K562 (cell line): ENCODE results near the gene HAUS1. TPM values are rescaled to one million over a fixed set of nuclear protein-coding genes. Genes with fewer than 3 reads are reported as not detected.

ENCODE experiments used
- ARID2 ChIP-seq: fragments of 450-650 bp; IDR thresholded peaks from 2 replicates; pipeline ENCODE4 v1.6.1; 2017; ENCODE audit warnings: antibody characterized with exemption, mild to moderate bottlenecking
- CBX1 ChIP-seq: sonication (generic); IDR thresholded peaks from 2 replicates; pipeline ENCODE4 v1.6.1; 2016; ENCODE audit warnings: antibody characterized with exemption, low read depth, mild to moderate bottlenecking
- DMBX1 ChIP-seq: fragments of 250-450 bp; sonication (Bioruptor Pico); IDR thresholded peaks from 2 replicates; pipeline ENCODE4 v1.8.0; 2022; ENCODE audit warnings: inconsistent platforms, mild to moderate bottlenecking, moderate library complexity, borderline replicate concordance
- EWSR1 ChIP-seq: fragments of 450-650 bp; IDR thresholded peaks from 2 replicates; pipeline ENCODE4 v1.6.1; 2018; ENCODE audit warnings: borderline replicate concordance, mild to moderate bottlenecking, low read depth, moderate library complexity; ENCODE audit not compliant: partially characterized antibody
- FOXP1 ChIP-seq: sonication (generic); formaldehyde crosslinking; IDR thresholded peaks from 2 replicates; pipeline ENCODE4 v1.8.0; 2022; ENCODE audit warnings: mild to moderate bottlenecking, missing genetic modification reagents
- GATA2 ChIP-seq: sonication (generic); formaldehyde crosslinking; IDR thresholded peaks from 2 replicates; pipeline ENCODE4 v1.4.0; 2020; ENCODE audit warnings: mild to moderate bottlenecking, missing genetic modification reagents
- HDAC3 ChIP-seq: fragments of 450-650 bp; IDR thresholded peaks from 2 replicates; pipeline ENCODE4 v1.6.1; 2018; ENCODE audit warnings: borderline replicate concordance, mild to moderate bottlenecking, moderate library complexity; ENCODE audit not compliant: partially characterized antibody
- HDAC6 ChIP-seq: IDR thresholded peaks from 2 replicates; pipeline ENCODE4 v1.6.1; 2012; ENCODE audit warnings: low read depth, mild to moderate bottlenecking, control low read depth, inconsistent platforms, low read length, moderate library complexity
- HDGF ChIP-seq: fragments of 450-650 bp; IDR thresholded peaks from 2 replicates; pipeline ENCODE4 v1.6.1; 2016
- KDM2B ChIP-seq: fragments of 250-450 bp; sonication (Bioruptor Pico); IDR thresholded peaks from 2 replicates; pipeline ENCODE4 v1.8.0; 2021; ENCODE audit warnings: mild to moderate bottlenecking, moderate library complexity
- KLF13 ChIP-seq: fragments of 450-650 bp; IDR thresholded peaks from 2 replicates; pipeline ENCODE4 v1.6.1; 2016; ENCODE audit warnings: missing genetic modification characterization, low read depth, mild to moderate bottlenecking, missing compliant biosample characterization, moderate library complexity, borderline replicate concordance
- MBD2 ChIP-seq: sonication (generic); IDR thresholded peaks from 2 replicates; pipeline ENCODE4 v1.6.1; 2016; ENCODE audit warnings: low read depth, borderline replicate concordance
- MCM2 ChIP-seq: fragments of 450-650 bp; IDR thresholded peaks from 2 replicates; pipeline ENCODE4 v1.6.1; 2017; ENCODE audit warnings: low read depth, mild to moderate bottlenecking
- POLR3A ChIP-seq: IDR thresholded peaks from 2 replicates; pipeline ENCODE4 v1.6.1; 2011; ENCODE audit warnings: borderline replicate concordance, mild to moderate bottlenecking, moderate library complexity; ENCODE audit not compliant: insufficient read length, insufficient read depth; ENCODE audit errors: extremely low read depth
- RBM39 ChIP-seq: fragments of 200-400 bp; formaldehyde crosslinking; optimal IDR thresholded peaks from 2 replicates; pipeline ENCODE3; 2018; ENCODE audit warnings: low read depth, low read length
- RFX5 ChIP-seq: IDR thresholded peaks from 2 replicates; pipeline ENCODE4 v1.6.1; 2011; ENCODE audit warnings: low read depth, mild to moderate bottlenecking, improper control_type of control experiment, low read length
- TCFL5 ChIP-seq: fragments of 250-450 bp; sonication (Bioruptor Pico); conservative IDR thresholded peaks from 2 replicates; pipeline ENCODE4 v1.6.1; 2021; ENCODE audit warnings: mild to moderate bottlenecking, moderate library complexity, matching md5 sums
- TEAD1 ChIP-seq, 2 experiments: fragments of 450-650 bp in 1 of 2; sonication (generic) in 1 of 2; formaldehyde crosslinking; IDR thresholded peaks; 2 replicates each; pipeline versions ENCODE4 v1.4.0 to v1.8.0; 2020 to 2022; ENCODE audit warnings: mild to moderate bottlenecking in 2 of 2, missing genetic modification reagents in 1 of 2
- TFAP4 ChIP-seq: sonication (generic); formaldehyde crosslinking; IDR thresholded peaks from 2 replicates; pipeline ENCODE4 v1.8.0; 2022; ENCODE audit warnings: missing genetic modification reagents, mild to moderate bottlenecking, moderate library complexity, borderline replicate concordance
- ZEB2 ChIP-seq: fragments of 450-650 bp; IDR thresholded peaks from 2 replicates; pipeline ENCODE4 v1.6.1; 2016
- ZFX ChIP-seq: sonication (generic); formaldehyde crosslinking; IDR thresholded peaks from 2 replicates; pipeline ENCODE4 v1.8.0; 2022; ENCODE audit warnings: mild to moderate bottlenecking, missing genetic modification reagents, moderate library complexity
- polyA plus RNA-seq, 8 experiments: library from polyadenylated mRNA; depleted of rRNA in 4 of 8; stranded (reverse) in 5 of 8; unstranded in 3 of 8; fragments of >200 nt; fragmentation: Nextera tagmentation in 2 of 8; fragmentation: Illumina TruSeq in 1 of 8; extraction: Ambion mirVana in 2 of 8; extraction: Trizol in 1 of 8; gene quantifications; 2 replicates each; pipeline versions ENCODE4 v1.2.1 to v1.2.3, GENCODE V29; 2011 to 2014; ENCODE audit warnings: inconsistent platforms in 1 of 8, missing spikeins in 1 of 8
- total RNA-seq, 7 experiments: library from RNA; depleted of rRNA in 6 of 7; stranded (reverse); fragments of >200 nt in 6 of 7; fragmentation: Illumina TruSeq in 2 of 7; extraction: Trizol in 2 of 7; gene quantifications; 2 replicates each; pipeline versions ENCODE4 v1.2.1 to v1.2.3, GENCODE V29; 2011 to 2021; ENCODE audit warnings: low replicate concordance in 1 of 7
- TF ChIP-seq, protein P1 (sequence below), 2 experiments: fragments of 250-450 bp in 1 of 2; fragments of 450-650 bp in 1 of 2; sonication (Bioruptor Pico) in 1 of 2; IDR thresholded peaks; 2 replicates each; pipeline versions ENCODE4 v1.6.1 to v1.8.0; 2016 to 2021; ENCODE audit warnings: mild to moderate bottlenecking in 2 of 2, moderate library complexity in 2 of 2, missing compliant biosample characterization in 1 of 2, missing genetic modification characterization in 1 of 2

Gene HAUS1
- total and polyA plus RNA-seq, 9 of the 15 experiments (the other 6 are each of a cell fraction or from before 2014, with no cell fraction given) = 45.6 to 135 (median 76.3) TPM

GRCh38 chr18:46071653-46072375 lies 32.4 kb upstream of the HAUS1 start, which contains the start of gene PSTPIP2 (continued):
- TF ChIP-seq TFAP4 = peak; percentile 29; the same call in 1 of the 2 replicates
- TF ChIP-seq POLR3A = no peak
- no peak for TF ChIP-seq MCM2
- TF ChIP-seq ARID2 = no peak
- no peak; the same call in 1 of the 2 replicates for TF ChIP-seq CBX1
- TF ChIP-seq KDM2B (CRISPR knock-in tag) = peak; percentile 72; the same call in 1 of the 2 replicates
- TF ChIP-seq DMBX1 (CRISPR knock-in tag) = no peak
- TF ChIP-seq HDGF = no peak
- TF ChIP-seq HDAC3 = no peak
- no peak for TF ChIP-seq EWSR1
- TF ChIP-seq RFX5 = no peak
- TF ChIP-seq KLF13 (tag) = no peak
- no peak for TF ChIP-seq TEAD1 (CRISPR knock-in tag; IDR thresholded peaks at IDR 0.05)
- TF ChIP-seq, protein P1, sequence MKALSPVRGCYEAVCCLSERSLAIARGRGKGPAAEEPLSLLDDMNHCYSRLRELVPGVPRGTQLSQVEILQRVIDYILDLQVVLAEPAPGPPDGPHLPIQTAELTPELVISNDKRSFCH (CRISPR knock-in tag; IDR thresholded peaks at IDR 0.05) = no peak
- TF ChIP-seq, protein P1 (tag; IDR thresholded peaks at IDR 0.05) = no peak
- no peak for TF ChIP-seq MBD2
- peak; percentile 82 for TF ChIP-seq ZFX (CRISPR knock-in tag)
- no peak for TF ChIP-seq TCFL5
- TF ChIP-seq FOXP1 (CRISPR knock-in tag) = no peak
- no peak for TF ChIP-seq GATA2
- no peak for TF ChIP-seq ZEB2
- no peak for TF ChIP-seq HDAC6
- TF ChIP-seq RBM39 = no peak
